CD4-positive, alpha-beta T cell (primary cell): ENCODE data around the gene PDCD6IP. TPM values are rescaled to one million over a fixed set of nuclear protein-coding genes. Genes with fewer than 3 reads are reported as not detected.

Experiments used
- ATAC-seq: fragments of 200-7000 bp; cut with Tn5 transposase; one replicate; pipeline ENCODE4 v1.10.0; 2022; ENCODE audit warnings: mild to moderate bottlenecking; ENCODE audit not compliant: poor library complexity
- CTCF ChIA-PET: fragments of 350-600 bp; sonication (Branson Sonifier 250); formaldehyde crosslinking; loops from one replicate; lab custom pipeline; 2021; ENCODE audit warnings: antibody characterized with exemption, inconsistent platforms; lab: Charles Lee
- POLR2A ChIA-PET: fragments of 350-600 bp; sonication (Branson Sonifier 250); formaldehyde crosslinking; loops from one replicate; lab custom pipeline; 2021; ENCODE audit warnings: antibody characterized with exemption, inconsistent platforms; lab: Charles Lee
- DNase-seq, 14 experiments: peaks; one replicate each; pipeline ENCODE4 v3.0.0-alpha.2; 2013 to 2020; ENCODE audit warnings: mixed read lengths in 2 of 14
- H3K27ac ChIP-seq, 2 donors: one replicate each; pipeline versions ENCODE4 v1.5.1 to v1.7.0; 2013; ENCODE audit warnings: low read length in 2 of 2, low read depth in 1 of 2, mild to moderate bottlenecking in 1 of 2
- H3K27me3 ChIP-seq, 2 experiments: 1 replicate in 1 of 2; 2 replicates in 1 of 2; pipeline versions ENCODE4 v1.6.1 to v1.7.0; 2013; ENCODE audit warnings: low read length in 2 of 2, control low read depth in 1 of 2, mild to moderate bottlenecking in 1 of 2, moderate library complexity in 1 of 2; ENCODE audit not compliant: insufficient read depth in 2 of 2, control insufficient read depth in 1 of 2
- H3K36me3 ChIP-seq: one replicate; pipeline ENCODE4 v1.6.1; 2013; ENCODE audit warnings: low read length, control low read depth; ENCODE audit not compliant: insufficient read depth
- H3K4me1 ChIP-seq: one replicate; pipeline ENCODE4 v1.6.1; 2013; ENCODE audit warnings: low read length, control low read depth; ENCODE audit not compliant: insufficient read depth
- H3K4me3 ChIP-seq: one replicate; pipeline ENCODE4 v1.5.1; 2013; ENCODE audit warnings: mild to moderate bottlenecking, low read length, moderate library complexity
- H3K9me3 ChIP-seq, 2 experiments: 1 replicate in 1 of 2; 2 replicates in 1 of 2; pipeline versions ENCODE4 v1.6.1 to v1.7.0; 2013; ENCODE audit warnings: low read length in 2 of 2, mild to moderate bottlenecking in 2 of 2, control low read depth in 1 of 2, moderate library complexity in 1 of 2; ENCODE audit not compliant: control insufficient read depth in 1 of 2, insufficient read depth in 1 of 2
- H3K27ac Mint-ChIP-seq: one replicate; pipeline ENCODE4 v1.8.0; 2020; ENCODE audit warnings: mixed read lengths
- H3K27me3 Mint-ChIP-seq: one replicate; pipeline ENCODE4 v1.8.0; 2021; ENCODE audit warnings: mixed read lengths
- H3K36me3 Mint-ChIP-seq: one replicate; pipeline ENCODE4 v1.8.0; 2021; ENCODE audit warnings: low read depth, mixed read lengths
- H3K4me1 Mint-ChIP-seq: one replicate; pipeline ENCODE4 v1.8.0; 2021; ENCODE audit warnings: low read depth, mixed read lengths
- H3K4me3 Mint-ChIP-seq: one replicate; pipeline ENCODE4 v1.8.0; 2020; ENCODE audit warnings: mild to moderate bottlenecking, mixed read lengths
- H3K9me3 Mint-ChIP-seq: one replicate; pipeline ENCODE4 v1.8.0; 2020; ENCODE audit warnings: mixed read lengths
- CTCF ChIP-seq: fragments of 200-600 bp; IDR thresholded peaks from one replicate; pipeline ENCODE4 v1.8.0; 2022; ENCODE audit warnings: antibody characterized with exemption, mild to moderate bottlenecking
- intact Hi-C, 2 experiments: fragments of 100-400 bp; cut with DNase I in 1 of 2; cut with micrococcal nuclease in 1 of 2; formaldehyde crosslinking; loops; one replicate each; pipeline versions ENCODE4 v1.15.1 to v1.9.0; 2023 to 2025; cut with DNase I, micrococcal nuclease
- total RNA-seq, 174 experiments: library from RNA in 2 of 174; stranded (reverse) in 2 of 174; gene quantifications; one replicate each; pipeline ENCODE4 v1.2.3 and lab custom pipeline; 2021 to 2026

PDCD6IP gene
- total RNA-seq, 2 experiments from 2014 or later = 109 to 112 TPM

GRCh38 chr3:33904730-33905129 is 106.3 kb downstream of the PDCD6IP start:
- POLR2A ChIA-PET = no interaction called here
- Mint-ChIP-seq H3K9me3 (no peaks in the 10 kb centered on the region), H3K27me3 (no peaks in the 10 kb centered on the region), H3K4me3 (no peak overlapping the region), H3K27ac (no peak overlapping the region), H3K36me3 (no peaks in the 10 kb centered on the region), H3K4me1 (no peaks in the 10 kb centered on the region)
- intact Hi-C loops = no loop called here
- Histone ChIP-seq H3K36me3 (no peaks in the 10 kb centered on the region), H3K27me3 (no peaks in the 10 kb centered on the region), H3K4me3 (no peak overlapping the region), H3K4me1 (no peaks in the 10 kb centered on the region), H3K9me3 (no peaks in the 10 kb centered on the region), H3K27ac (no peak overlapping the region)
- no peak for DNase-seq
- CTCF ChIA-PET = no interaction called here
- no peak for ATAC-seq
- no peak for TF ChIP-seq CTCF

- no peaks in the 10 kb centered on the region for H3K9me3 ChIP-seq
- DNase-seq (no peak), ATAC-seq (no peak)
- no peak overlapping the region for H3K4me3 Mint-ChIP-seq
- H3K27ac Mint-ChIP-seq = no peak overlapping the region
- H3K27ac ChIP-seq = no peak overlapping the region
- ChIA-PET CTCF (no interaction called here), POLR2A (no interaction called here)
- intact Hi-C loops = no loop called here
- no peaks in the 10 kb centered on the region for H3K27me3 ChIP-seq
- TF ChIP-seq CTCF = no peak
- no peaks in the 10 kb centered on the region for H3K36me3 ChIP-seq
- H3K27me3 Mint-ChIP-seq = no peaks in the 10 kb centered on the region
- no peaks in the 10 kb centered on the region for H3K36me3 Mint-ChIP-seq
- H3K4me1 Mint-ChIP-seq = no peaks in the 10 kb centered on the region
- H3K4me1 ChIP-seq = no peaks in the 10 kb centered on the region
- H3K4me3 ChIP-seq = no peak overlapping the region
- no peaks in the 10 kb centered on the region for H3K9me3 Mint-ChIP-seq
Measured at GRCh38 chr3:33908250-33908851, 109.9 kb downstream of the PDCD6IP start.

GRCh38 chr3:33909547-33909946 is 111.1 kb downstream of the PDCD6IP start:
- no peaks in the 10 kb centered on the region for H3K36me3 ChIP-seq
- no peaks in the 10 kb centered on the region for H3K36me3 Mint-ChIP-seq
- no peaks in the 10 kb centered on the region for H3K4me1 ChIP-seq
- no peaks in the 10 kb centered on the region for H3K27me3 ChIP-seq
- no peak overlapping the region for H3K4me3 Mint-ChIP-seq
- H3K27ac ChIP-seq = no peak overlapping the region
- intact Hi-C loops = no loop called here
- no peak overlapping the region for H3K4me3 ChIP-seq
- ChIA-PET POLR2A (no interaction called here), CTCF (no interaction called here)
- H3K9me3 Mint-ChIP-seq = no peaks in the 10 kb centered on the region
- ATAC-seq (no peak), DNase-seq (no peak)
- no peaks in the 10 kb centered on the region for H3K4me1 Mint-ChIP-seq
- H3K9me3 ChIP-seq = no peaks in the 10 kb centered on the region
- no peaks in the 10 kb centered on the region for H3K27me3 Mint-ChIP-seq
- H3K27ac Mint-ChIP-seq = no peak overlapping the region
- TF ChIP-seq CTCF = no peak
